ENCODE data around the gene DHH.

DNA sequence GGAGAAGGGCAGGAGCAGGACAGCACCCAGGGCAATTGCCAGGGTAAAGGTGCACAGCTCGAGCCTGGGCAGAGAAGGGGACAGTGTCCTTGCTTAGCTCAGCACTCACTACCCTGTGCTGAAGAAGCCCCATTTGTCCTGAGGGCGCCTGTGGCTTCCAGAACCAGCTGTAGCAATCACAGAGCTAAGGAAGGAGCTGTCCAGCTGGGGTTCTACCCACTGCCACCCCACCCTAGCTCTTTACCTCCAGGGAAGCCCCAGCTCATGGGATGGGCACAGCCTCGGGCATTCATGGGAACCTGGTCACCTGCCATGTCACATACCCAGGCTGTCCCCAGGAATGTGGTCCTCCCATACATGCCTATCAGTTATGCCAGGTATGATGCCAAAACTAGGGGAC lies 10.2 kb upstream of the DHH start:
- TF ChIP-seq, protein P1, sequence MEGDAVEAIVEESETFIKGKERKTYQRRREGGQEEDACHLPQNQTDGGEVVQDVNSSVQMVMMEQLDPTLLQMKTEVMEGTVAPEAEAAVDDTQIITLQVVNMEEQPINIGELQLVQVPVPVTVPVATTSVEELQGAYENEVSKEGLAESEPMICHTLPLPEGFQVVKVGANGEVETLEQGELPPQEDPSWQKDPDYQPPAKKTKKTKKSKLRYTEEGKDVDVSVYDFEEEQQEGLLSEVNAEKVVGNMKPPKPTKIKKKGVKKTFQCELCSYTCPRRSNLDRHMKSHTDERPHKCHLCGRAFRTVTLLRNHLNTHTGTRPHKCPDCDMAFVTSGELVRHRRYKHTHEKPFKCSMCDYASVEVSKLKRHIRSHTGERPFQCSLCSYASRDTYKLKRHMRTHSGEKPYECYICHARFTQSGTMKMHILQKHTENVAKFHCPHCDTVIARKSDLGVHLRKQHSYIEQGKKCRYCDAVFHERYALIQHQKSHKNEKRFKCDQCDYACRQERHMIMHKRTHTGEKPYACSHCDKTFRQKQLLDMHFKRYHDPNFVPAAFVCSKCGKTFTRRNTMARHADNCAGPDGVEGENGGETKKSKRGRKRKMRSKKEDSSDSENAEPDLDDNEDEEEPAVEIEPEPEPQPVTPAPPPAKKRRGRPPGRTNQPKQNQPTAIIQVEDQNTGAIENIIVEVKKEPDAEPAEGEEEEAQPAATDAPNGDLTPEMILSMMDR (IDR thresholded peaks at IDR 0.05) = no peak
- TF ChIP-seq POLR2A (IDR thresholded peaks at IDR 0.05) = no peak
- TF ChIP-seq POLR2AphosphoS5 (IDR thresholded peaks at IDR 0.05) = no peak
